ENCODE results near the gene EIF4G3.

EIF4G3 gene

GRCh38 chr1:21121764-21122471, 54.8 kb downstream of the EIF4G3 start:
- H3K27ac ChIP-seq, result no peak overlapping the region
- H3K4me3 ChIP-seq (ENCODE audit: low read depth, low read length), result no peak overlapping the region
- no peak overlapping the region for H3K4me2 ChIP-seq (ENCODE audit: low read length)
- H3K4me1 ChIP-seq, result no peaks in the 10 kb centered on the region
- no peaks in the 10 kb centered on the region for H3K79me2 ChIP-seq
- no peak for TF ChIP-seq CTCF (IDR thresholded peaks at IDR 0.05)
- no peak overlapping the region for H3K9ac ChIP-seq
- H3K9me3 ChIP-seq (ENCODE audit: control insufficient read depth, low read length), result no peaks in the 10 kb centered on the region
- H3K27me3 ChIP-seq (ENCODE audit: control insufficient read depth, insufficient read depth, low read length), result no peaks in the 10 kb centered on the region
- no peaks in the 10 kb centered on the region for H3K36me3 ChIP-seq (ENCODE audit: control insufficient read depth, insufficient read depth, low read length)
- no peak overlapping the region for H2AFZ ChIP-seq

DNA sequence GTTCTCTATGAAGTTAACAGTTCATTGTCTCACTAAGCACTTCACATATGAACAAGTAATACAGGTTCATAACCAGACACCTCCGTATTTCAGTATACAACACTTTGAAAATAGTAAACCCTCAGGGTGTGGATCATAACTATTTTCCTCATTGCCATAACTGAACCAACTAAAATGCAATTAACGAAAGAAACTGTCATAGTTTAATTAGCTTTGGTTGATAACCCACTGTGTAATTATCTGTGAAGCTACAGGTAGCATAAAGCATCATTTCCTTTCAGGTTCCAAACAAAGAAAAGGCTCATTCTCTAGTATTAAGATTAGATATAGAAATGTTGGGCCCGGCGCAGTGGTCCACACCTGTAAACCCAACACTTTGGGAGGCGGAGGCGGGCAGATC, 58.5 kb downstream of the EIF4G3 start:
- H2AFZ ChIP-seq, result no peak overlapping the region
- H3K79me2 ChIP-seq, result no peaks in the 10 kb centered on the region
- H3K27me3 ChIP-seq (ENCODE audit: control insufficient read depth, insufficient read depth, low read length), result no peaks in the 10 kb centered on the region
- no peak overlapping the region for H3K27ac ChIP-seq
- no peaks in the 10 kb centered on the region for H3K9me3 ChIP-seq (ENCODE audit: control insufficient read depth, low read length)
- no peaks in the 10 kb centered on the region for H3K4me1 ChIP-seq
- no peak overlapping the region for H3K4me2 ChIP-seq (ENCODE audit: low read length)
- H3K9ac ChIP-seq, result no peak overlapping the region
- H3K36me3 ChIP-seq (ENCODE audit: control insufficient read depth, insufficient read depth, low read length), result no peaks in the 10 kb centered on the region
- no peak overlapping the region for H3K4me3 ChIP-seq (ENCODE audit: low read depth, low read length)
- no peak for TF ChIP-seq CTCF (IDR thresholded peaks at IDR 0.05)

DNA sequence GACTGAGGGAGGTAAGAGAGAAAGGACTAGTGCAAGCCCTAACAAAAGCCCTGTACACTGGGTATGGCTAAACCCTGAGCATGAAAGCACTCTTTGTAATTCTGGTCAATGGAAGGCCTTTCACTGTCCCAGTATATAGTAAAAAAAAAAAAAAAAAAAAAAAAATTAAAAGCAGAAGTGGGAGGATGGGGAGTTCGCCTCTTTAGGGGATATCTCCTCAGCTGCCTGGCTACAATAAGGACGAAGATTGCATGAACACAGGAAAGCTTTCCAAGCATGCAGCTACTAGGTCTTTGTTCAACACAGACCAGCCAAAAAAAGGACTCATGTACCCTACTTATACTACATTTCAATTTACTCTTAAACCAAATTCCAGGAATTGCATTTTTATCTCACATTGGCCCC, 59.1 kb downstream of the EIF4G3 start:
- Histone ChIP-seq H3K4me1 (no peaks in the 10 kb centered on the region), H3K9ac (no peak overlapping the region), H3K27ac (no peak overlapping the region), H3K9me3 (ENCODE audit: control insufficient read depth, low read length) (no peaks in the 10 kb centered on the region), H2AFZ (no peak overlapping the region), H3K4me3 (ENCODE audit: low read depth, low read length) (no peak overlapping the region), H3K27me3 (ENCODE audit: control insufficient read depth, insufficient read depth, low read length) (no peaks in the 10 kb centered on the region), H3K79me2 (no peaks in the 10 kb centered on the region), H3K4me2 (ENCODE audit: low read length) (no peak overlapping the region), H3K36me3 (ENCODE audit: control insufficient read depth, insufficient read depth, low read length) (no peaks in the 10 kb centered on the region)
- TF ChIP-seq CTCF (IDR thresholded peaks at IDR 0.05), result no peak

- Histone ChIP-seq H3K27ac (no peak overlapping the region), H3K4me2 (ENCODE audit: low read length) (no peak overlapping the region), H3K36me3 (ENCODE audit: control insufficient read depth, insufficient read depth, low read length) (no peaks in the 10 kb centered on the region), H2AFZ (no peak overlapping the region), H3K27me3 (ENCODE audit: control insufficient read depth, insufficient read depth, low read length) (no peaks in the 10 kb centered on the region), H3K4me1 (no peaks in the 10 kb centered on the region), H3K4me3 (ENCODE audit: low read depth, low read length) (no peak overlapping the region), H3K9me3 (ENCODE audit: control insufficient read depth, low read length) (no peaks in the 10 kb centered on the region), H3K79me2 (no peaks in the 10 kb centered on the region), H3K9ac (no peak overlapping the region)
- no peak for TF ChIP-seq CTCF (IDR thresholded peaks at IDR 0.05)
Observed at GRCh38 chr1:21117159-21117558, 59.5 kb downstream of the EIF4G3 start.

DNA sequence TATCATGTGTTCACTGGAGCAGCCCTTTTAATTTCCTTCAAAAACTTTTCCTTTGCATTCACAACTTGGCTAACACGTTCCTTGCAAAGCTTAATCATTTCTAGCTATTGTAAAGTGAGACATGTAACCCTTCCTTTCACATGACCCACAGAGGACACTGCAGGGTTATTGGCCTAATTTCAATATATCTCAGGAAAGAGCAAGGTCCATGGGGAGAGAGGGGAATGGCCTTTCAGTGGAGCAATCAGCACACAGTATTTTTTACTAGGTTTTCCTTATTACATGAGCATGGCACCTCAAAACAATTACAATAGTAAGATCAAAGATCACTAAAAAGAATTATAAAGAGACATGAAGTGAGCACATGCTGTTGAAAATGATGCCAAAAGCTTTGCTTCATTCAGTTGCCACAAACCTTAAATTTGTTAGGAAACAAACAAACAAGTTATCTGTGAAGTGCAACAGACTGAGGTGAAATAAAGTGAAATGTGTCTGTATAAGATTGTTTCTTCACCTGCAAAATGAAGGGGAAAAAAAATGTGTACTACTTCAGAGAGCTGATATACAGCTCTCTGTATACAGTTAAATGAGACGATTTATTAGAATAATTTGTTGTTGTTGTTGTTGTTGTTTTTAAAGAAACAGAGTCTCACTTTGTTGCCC, 61.5 kb downstream of the EIF4G3 start:
- Histone ChIP-seq H3K4me1 (no peaks in the 10 kb centered on the region), H3K27ac (no peak overlapping the region), H2AFZ (no peak overlapping the region), H3K4me2 (ENCODE audit: low read length) (no peak overlapping the region), H3K9ac (no peak overlapping the region), H3K9me3 (ENCODE audit: control insufficient read depth, low read length) (no peaks in the 10 kb centered on the region), H3K36me3 (ENCODE audit: control insufficient read depth, insufficient read depth, low read length) (no peaks in the 10 kb centered on the region), H3K27me3 (ENCODE audit: control insufficient read depth, insufficient read depth, low read length) (no peaks in the 10 kb centered on the region), H3K79me2 (no peaks in the 10 kb centered on the region), H3K4me3 (ENCODE audit: low read depth, low read length) (no peak overlapping the region)
- no peak for TF ChIP-seq CTCF (IDR thresholded peaks at IDR 0.05)
